Measurements from ENCODE around the gene ADPRS. TPM values are rescaled to one million over a fixed set of nuclear protein-coding genes. Genes with fewer than 3 reads are reported as not detected.

The ADPRS gene
- total RNA-seq, 2 donors from 2014 or later = 30.4 to 33.0 TPM

DNA sequence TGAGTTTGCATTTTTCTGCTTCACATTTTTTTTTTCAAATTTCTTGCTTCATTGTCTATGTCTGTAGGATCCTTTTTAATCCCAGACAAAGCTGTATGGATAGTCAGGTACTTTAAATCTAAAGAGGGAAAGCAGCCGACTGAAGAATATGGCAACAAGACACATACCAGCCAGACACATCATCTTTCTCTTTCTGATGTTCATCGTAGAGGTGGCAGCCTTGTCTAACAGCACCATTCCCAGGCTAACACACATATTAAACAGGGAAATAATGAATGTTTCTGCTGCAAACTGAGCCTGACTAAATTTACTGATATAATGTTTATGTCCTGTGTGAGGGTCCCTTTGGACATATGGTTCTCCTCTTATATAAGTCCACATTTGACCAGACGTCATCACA is 8.5 kb upstream of the ADPRS start:
- no peak for DNase-seq
- TF ChIP-seq, protein P1, sequence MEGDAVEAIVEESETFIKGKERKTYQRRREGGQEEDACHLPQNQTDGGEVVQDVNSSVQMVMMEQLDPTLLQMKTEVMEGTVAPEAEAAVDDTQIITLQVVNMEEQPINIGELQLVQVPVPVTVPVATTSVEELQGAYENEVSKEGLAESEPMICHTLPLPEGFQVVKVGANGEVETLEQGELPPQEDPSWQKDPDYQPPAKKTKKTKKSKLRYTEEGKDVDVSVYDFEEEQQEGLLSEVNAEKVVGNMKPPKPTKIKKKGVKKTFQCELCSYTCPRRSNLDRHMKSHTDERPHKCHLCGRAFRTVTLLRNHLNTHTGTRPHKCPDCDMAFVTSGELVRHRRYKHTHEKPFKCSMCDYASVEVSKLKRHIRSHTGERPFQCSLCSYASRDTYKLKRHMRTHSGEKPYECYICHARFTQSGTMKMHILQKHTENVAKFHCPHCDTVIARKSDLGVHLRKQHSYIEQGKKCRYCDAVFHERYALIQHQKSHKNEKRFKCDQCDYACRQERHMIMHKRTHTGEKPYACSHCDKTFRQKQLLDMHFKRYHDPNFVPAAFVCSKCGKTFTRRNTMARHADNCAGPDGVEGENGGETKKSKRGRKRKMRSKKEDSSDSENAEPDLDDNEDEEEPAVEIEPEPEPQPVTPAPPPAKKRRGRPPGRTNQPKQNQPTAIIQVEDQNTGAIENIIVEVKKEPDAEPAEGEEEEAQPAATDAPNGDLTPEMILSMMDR (IDR thresholded peaks at IDR 0.05) = no peak

DNA sequence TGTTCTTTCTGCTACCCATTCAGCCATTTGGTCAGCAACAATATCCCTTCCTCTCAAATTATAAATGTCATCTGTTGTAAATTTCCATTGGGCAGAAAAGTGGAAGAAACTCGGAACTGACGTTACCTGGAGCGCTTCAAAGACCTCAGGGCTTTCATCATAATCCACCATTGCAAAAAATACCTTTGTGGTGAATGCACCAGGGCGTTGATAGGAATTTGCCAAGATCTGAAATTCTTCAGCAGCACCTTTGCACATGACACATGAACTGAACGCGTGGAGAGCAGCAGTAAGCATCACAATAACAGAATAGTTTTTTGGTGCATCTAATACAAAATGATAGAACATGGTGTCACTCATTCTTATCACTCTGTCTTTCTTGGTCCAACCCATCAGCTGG is 7.9 kb upstream of the ADPRS start:
- intact Hi-C loops (cut with DNase I) = loop anchor here (10.0 kb wide), 1 partner anchor 146 kb away; the partner anchor contains the start of gene AGO3
- Histone ChIP-seq H3K9me3 (no peaks in the 10 kb centered on the region), H3K9ac (ENCODE audit: low read depth in 2 of 2, low read length in 2 of 2) (no peak overlapping the region), H3K27ac (no peak overlapping the region), H3K4me1 (no peaks in the 10 kb centered on the region), H3K36me3 (no peaks in the 10 kb centered on the region), H3K27me3 (no peaks in the 10 kb centered on the region), H3K4me3 (no peak overlapping the region)
- no peak for DNase-seq
- TF ChIP-seq, protein P1 (IDR thresholded peaks at IDR 0.05) = no peak

More for the DNA sequence above, 8.5 kb upstream of the ADPRS start:
- H3K27me3 ChIP-seq = no peaks in the 10 kb centered on the region
- H3K27ac ChIP-seq = no peak overlapping the region
- no peaks in the 10 kb centered on the region for H3K36me3 ChIP-seq
- H3K9ac ChIP-seq (ENCODE audit: low read depth in 2 of 2, low read length in 2 of 2) = no peak overlapping the region
- no peak overlapping the region for H3K4me3 ChIP-seq
- no peaks in the 10 kb centered on the region for H3K4me1 ChIP-seq
- H3K9me3 ChIP-seq = no peaks in the 10 kb centered on the region
- intact Hi-C loops (cut with DNase I) = loop anchor here (10.0 kb wide), 1 partner anchor 145 kb away; the partner anchor contains the start of gene AGO3

DNA sequence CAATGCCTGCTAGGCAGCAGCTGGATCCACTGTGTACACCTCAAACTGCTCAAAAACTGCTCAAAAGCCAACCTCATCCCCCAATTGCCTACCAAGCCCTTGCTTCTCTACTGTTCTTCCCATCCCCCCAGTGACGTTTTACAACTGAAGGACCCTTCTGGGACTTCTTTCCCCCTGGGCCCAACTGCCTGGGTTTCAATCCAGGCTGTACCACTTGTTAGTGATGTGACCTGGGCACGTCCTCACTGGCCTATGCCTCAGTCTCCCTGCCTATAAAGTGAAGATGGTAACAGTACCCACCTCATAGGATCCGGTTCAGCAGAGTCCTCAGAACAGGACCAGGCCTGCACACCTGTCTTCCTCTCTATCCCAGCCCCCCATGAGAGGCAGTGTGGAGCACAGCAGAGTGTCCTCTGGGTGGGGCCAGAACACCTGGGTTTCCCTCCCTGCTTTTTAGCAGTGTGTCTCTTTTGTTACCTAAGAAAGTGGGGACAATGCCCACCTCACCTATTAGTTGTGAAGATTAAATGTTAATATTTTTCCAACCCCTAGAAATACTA is 6.7 kb upstream of the ADPRS start:
- intact Hi-C loops (cut with DNase I) = loop anchor here (10.0 kb wide), 1 partner anchor 147 kb away; the partner anchor contains the start of gene AGO3
- no peaks in the 10 kb centered on the region for H3K4me1 ChIP-seq
- DNase-seq = no peak
- no peak overlapping the region for H3K9ac ChIP-seq (ENCODE audit: low read depth in 2 of 2, low read length in 2 of 2)
- H3K27ac ChIP-seq = no peak overlapping the region
- no peaks in the 10 kb centered on the region for H3K9me3 ChIP-seq
- H3K36me3 ChIP-seq = no peaks in the 10 kb centered on the region
- H3K27me3 ChIP-seq = no peaks in the 10 kb centered on the region
- H3K4me3 ChIP-seq = no peak overlapping the region
- TF ChIP-seq, protein P1 (IDR thresholded peaks at IDR 0.05) = no peak

GRCh38 chr1:36083219-36083618 is 5.5 kb upstream of the ADPRS start:
- Histone ChIP-seq H3K27me3 (no peaks in the 10 kb centered on the region), H3K9ac (ENCODE audit: low read depth in 2 of 2, low read length in 2 of 2) (no peak overlapping the region), H3K9me3 (no peaks in the 10 kb centered on the region), H3K27ac (no peak overlapping the region), H3K4me1 (no peaks in the 10 kb centered on the region), H3K36me3 (no peaks in the 10 kb centered on the region), H3K4me3 (no peak overlapping the region)
- TF ChIP-seq, protein P1 (IDR thresholded peaks at IDR 0.05) = no peak
- intact Hi-C loops (cut with DNase I) = loop anchor here (10.0 kb wide), 1 partner anchor 148 kb away; the partner anchor contains the start of gene AGO3
- DNase-seq = no peak

- no peak within 1 kb of the TSS for H3K27ac ChIP-seq
- no peaks in the 10 kb centered on the region for H3K36me3 ChIP-seq
- TF ChIP-seq, protein P1 (IDR thresholded peaks at IDR 0.05) = no peak
- no peaks in the 10 kb centered on the region for H3K27me3 ChIP-seq
- DNase-seq = no peak
- peak within 1 kb of the TSS; percentile 29 for H3K4me3 ChIP-seq
- H3K9me3 ChIP-seq = no peaks in the 10 kb centered on the region
- H3K9ac ChIP-seq (ENCODE audit: low read depth in 2 of 2, low read length in 2 of 2) = peak within 1 kb of the TSS in 1 of 2 donors; percentile 43
- H3K4me1 ChIP-seq = no peaks in the 10 kb centered on the region
- intact Hi-C loops (cut with DNase I) = loop anchor here (10.0 kb wide), 1 partner anchor 149 kb away; the partner anchor contains the start of gene AGO3
Measured at GRCh38 chr1:36083635-36084496, 4.8 kb upstream of the ADPRS start, which contains the start of gene TEKT2. Gene TEKT2, plus strand, starts transcription at chr1:36084094. Its CDS starts 828 bp downstream, at chr1:36084922.

Measured in colonic mucosa (tissue), 4 donors.